Measurements from ENCODE around the gene SIGLEC5.

GRCh38 chr19:51607920-51608562 is 22.2 kb downstream of the SIGLEC5 start:
- no peak for TF ChIP-seq CTCF (IDR thresholded peaks at IDR 0.05)
- TF ChIP-seq POLR2A (IDR thresholded peaks at IDR 0.05), result no peak

Data from lower leg skin (tissue), 3 donors.